T-helper 1 cell treated with Interleukin-12 subunit alpha and Interleukin-12 subunit beta and Interleukin-4 antibody, amounts not matched to agents 30 ng/mL and 1 ng/mL, for 36 hours (primary cell): ENCODE results near the gene SLC16A5. TPM values are rescaled to one million over a fixed set of nuclear protein-coding genes. Genes with fewer than 3 reads are reported as not detected.
"Not testable (repeated sequence)": the region's sequence is repeated elsewhere in the genome, so short reads cannot be mapped to it uniquely, and the experiment has no call there.

Experiments
- intact Hi-C: fragments of 100-400 bp; cut with micrococcal nuclease; formaldehyde crosslinking; loops from one replicate; pipeline ENCODE4 v1.15.1; 2024
- total RNA-seq: library from RNA; stranded (reverse); gene quantifications from 2 replicates; pipeline ENCODE4 v1.2.3, GENCODE V29; 2022

The SLC16A5 gene
- total RNA-seq, 1 donor from 2014 or later: 7.6 TPM

- intact Hi-C loops: no loop called here
These were observed 41.8 kb downstream of the SLC16A5 start for GRCh38 chr17:75129576-75129975.

GRCh38 chr17:75130059-75130631, 42.4 kb downstream of the SLC16A5 start:
- intact Hi-C loops: loop anchor here (1.0 to 5.0 kb wide), 4 partner anchors 16 to 69 kb away; partner anchors contain the start of gene JPT1

- intact Hi-C loops: loop anchor here (1.0 to 5.0 kb wide), 6 partner anchors 16 to 169 kb away; partner anchors contain the start of genes JPT1 and NUP85
These were observed 43.0 kb downstream of the SLC16A5 start for GRCh38 chr17:75130632-75131277.

GRCh38 chr17:75131278-75132017, 43.7 kb downstream of the SLC16A5 start, which contains the start of gene NT5C:
NT5C (minus strand) TSS chr17:75131742; CDS start chr17:75131707, 35 bp downstream.
- intact Hi-C loops: loop anchor here (1.0 to 5.0 kb wide), 5 partner anchors 23 to 170 kb away; partner anchors contain the start of genes JPT1 and NUP85

GRCh38 chr17:75132018-75133000, 44.6 kb downstream of the SLC16A5 start:
- intact Hi-C loops: loop anchor here (5.0 kb wide), 1 partner anchor 40 kb away; no protein-coding TSS in a partner anchor

- intact Hi-C loops: loop anchor here (5.0 kb wide), 1 partner anchor 39 kb away; no protein-coding TSS in a partner anchor
These were observed 45.2 kb downstream of the SLC16A5 start for GRCh38 chr17:75133001-75133400.

GRCh38 chr17:75133607-75134347, 46.0 kb downstream of the SLC16A5 start:
- intact Hi-C loops: loop anchor here (5.0 kb wide), 1 partner anchor 39 kb away; no protein-coding TSS in a partner anchor

GRCh38 chr17:75135452-75135851, 47.7 kb downstream of the SLC16A5 start:
- intact Hi-C loops: no loop called here

- intact Hi-C loops: no loop called here
These were observed 48.2 kb downstream of the SLC16A5 start for GRCh38 chr17:75135946-75136345.

GRCh38 chr17:75137762-75138161, 50.0 kb downstream of the SLC16A5 start:
- intact Hi-C loops: not testable (repeated sequence)

- intact Hi-C loops: no loop called here
These were observed 50.8 kb downstream of the SLC16A5 start for GRCh38 chr17:75138519-75138918.

GRCh38 chr17:75142236-75142971, 54.6 kb downstream of the SLC16A5 start:
- intact Hi-C loops: no loop called here

GRCh38 chr17:75144816-75145512, 57.2 kb downstream of the SLC16A5 start:
- intact Hi-C loops: no loop called here

GRCh38 chr17:75146592-75146991, 58.8 kb downstream of the SLC16A5 start:
- intact Hi-C loops: no loop called here

GRCh38 chr17:75147878-75148546, 60.3 kb downstream of the SLC16A5 start:
- intact Hi-C loops: no loop called here

- intact Hi-C loops: no loop called here
These were observed 64.2 kb downstream of the SLC16A5 start for GRCh38 chr17:75151930-75152329.

GRCh38 chr17:75152523-75152921, 64.8 kb downstream of the SLC16A5 start:
- intact Hi-C loops: no loop called here
